Lung microvascular endothelial cell (primary cell): ENCODE results near the gene SLMAP. TPM values are rescaled to one million over a fixed set of nuclear protein-coding genes. Genes with fewer than 3 reads are reported as not detected.

Source experiments
- DNase-seq, 2 donors: peaks; one replicate each; pipeline versions ENCODE4 v3.0.0 to v3.0.0-alpha.2; 2010; ENCODE audit warnings: low read depth in 2 of 2
- total RNA-seq: library from RNA; depleted of rRNA; stranded (reverse); fragments of >200 nt; gene quantifications from 2 replicates; pipeline ENCODE4 v1.2.1, GENCODE V29; 2014

Gene SLMAP
- total RNA-seq, 1 donor from 2014 or later, result 27.6 TPM

- DNase-seq, result no peak
Observed at GRCh38 chr3:57935539-57935938, 179.4 kb downstream of the SLMAP start.

- DNase-seq, result no peak
Observed at GRCh38 chr3:57937092-57937491, 181.0 kb downstream of the SLMAP start.

- DNase-seq, result no peak
Observed at GRCh38 chr3:57939775-57940174, 183.7 kb downstream of the SLMAP start.

- DNase-seq, result no peak
Observed at GRCh38 chr3:57942388-57942787, 186.3 kb downstream of the SLMAP start.

- no peak for DNase-seq
Observed at GRCh38 chr3:57942872-57943283, 186.8 kb downstream of the SLMAP start.

- peak in 1 of 2 donors; percentile 16 for DNase-seq
Observed at GRCh38 chr3:57943525-57944495, 187.7 kb downstream of the SLMAP start.

- no peak for DNase-seq
Observed at GRCh38 chr3:57946970-57947381, 190.9 kb downstream of the SLMAP start.

DNA sequence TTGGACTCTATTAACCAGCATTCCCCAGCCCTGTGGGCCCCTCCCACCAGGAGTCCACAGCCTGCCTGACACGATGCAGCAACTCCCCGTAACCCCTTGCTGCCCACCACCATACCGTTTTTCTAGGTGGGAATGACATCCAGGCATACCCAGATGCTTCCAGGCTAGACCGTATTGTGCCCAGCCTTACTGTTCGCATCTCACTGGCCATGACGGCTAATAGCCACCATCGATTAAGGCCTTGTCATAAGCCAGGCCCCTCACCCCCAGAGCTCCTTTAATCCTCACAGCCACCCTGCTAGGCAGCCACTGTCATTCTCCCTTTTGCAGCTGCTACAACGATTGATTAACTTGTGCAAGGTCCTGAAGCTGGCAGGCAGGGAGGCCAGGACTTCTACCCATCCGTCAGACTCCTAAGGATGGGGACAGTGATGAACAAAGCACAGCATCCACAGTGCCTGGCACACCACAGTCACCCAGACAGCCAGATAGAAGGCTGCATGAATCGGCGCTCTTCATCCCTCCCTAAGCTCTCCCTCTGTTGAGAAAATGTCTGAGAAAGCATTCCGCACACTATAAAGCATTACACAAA is 192.1 kb downstream of the SLMAP start:
- no peak for DNase-seq

- no peak for DNase-seq
Observed at GRCh38 chr3:57948781-57949242, 192.7 kb downstream of the SLMAP start.

- DNase-seq, result no peak
Observed at GRCh38 chr3:57949344-57949743, 193.2 kb downstream of the SLMAP start.

DNA sequence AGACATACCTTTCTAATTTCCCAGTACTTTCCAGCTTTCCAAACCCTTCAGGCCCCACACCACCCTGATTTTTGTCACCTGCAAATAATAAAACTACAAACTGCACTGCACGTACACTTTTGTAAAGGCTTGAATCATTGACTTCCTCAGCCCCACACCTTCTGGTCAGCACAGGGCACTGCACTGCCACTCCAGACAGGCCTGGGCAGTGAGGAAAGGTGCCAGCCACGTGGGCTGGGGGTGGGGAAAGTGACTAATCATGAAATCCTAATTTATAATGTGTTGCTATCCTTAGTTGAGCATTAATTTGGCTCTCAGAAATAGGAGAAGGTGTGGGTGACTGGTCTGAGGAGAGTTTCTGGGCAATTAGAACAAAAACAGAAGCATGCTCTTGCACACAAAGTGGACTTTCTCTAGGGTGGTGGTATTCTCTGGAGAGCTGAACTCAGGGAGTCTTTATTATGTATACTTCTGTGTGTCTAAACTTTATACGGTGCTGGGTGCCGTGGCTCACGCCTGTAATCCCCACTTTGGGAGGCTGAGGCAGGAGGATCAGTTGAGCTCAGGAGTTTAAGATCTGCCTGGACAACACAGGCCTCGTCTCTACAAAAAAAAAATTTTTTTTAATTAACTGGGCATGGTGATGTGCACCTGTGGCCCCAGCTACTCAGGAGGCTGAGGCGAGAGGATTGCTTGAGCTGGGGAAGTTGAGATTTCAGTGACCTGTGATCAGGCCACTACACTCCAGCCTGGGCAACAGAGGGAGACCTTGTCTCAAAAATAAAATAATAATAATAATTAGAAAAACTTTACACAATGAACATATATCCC is 193.9 kb downstream of the SLMAP start:
- peak in 1 of 2 donors; percentile 52 for DNase-seq

DNA sequence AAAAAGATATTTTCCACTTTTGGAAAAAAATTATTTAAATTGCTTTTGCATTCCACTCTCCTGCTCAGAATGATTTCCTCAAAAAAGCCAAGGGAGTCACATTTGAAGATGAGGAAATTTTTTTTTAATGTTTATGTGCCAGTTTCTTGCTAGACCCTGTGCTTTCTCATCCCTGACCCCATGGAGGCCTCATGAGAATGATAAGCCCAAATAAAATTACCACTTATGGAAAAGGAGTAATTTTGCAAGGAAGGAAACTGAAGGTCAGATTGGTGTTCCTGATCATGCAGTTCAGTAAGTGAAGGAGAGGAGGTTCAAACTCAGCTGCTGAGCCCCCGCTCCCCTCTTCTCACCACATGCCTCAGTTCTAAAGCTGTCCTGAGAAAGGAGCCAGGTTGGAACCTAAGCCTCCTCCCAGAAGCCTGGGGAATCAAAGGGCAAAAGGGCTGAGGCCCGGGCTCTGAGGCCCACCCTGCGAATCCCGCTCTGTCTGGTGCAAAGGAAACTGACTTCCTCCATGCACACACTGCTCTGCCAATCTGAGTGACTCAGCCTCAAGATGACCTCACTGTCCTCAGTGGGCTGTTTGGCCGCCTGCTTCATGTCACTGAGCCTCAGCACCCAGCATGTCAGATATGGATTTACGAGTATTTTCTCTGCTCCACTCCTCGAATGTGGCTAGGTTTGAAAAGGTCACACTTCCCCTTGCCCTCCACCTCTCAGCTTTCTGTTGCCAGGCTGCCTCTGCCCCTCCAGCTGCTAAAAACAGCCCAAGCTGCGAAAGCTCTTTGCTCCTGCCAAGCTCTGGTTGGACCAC is 195.2 kb downstream of the SLMAP start:
- DNase-seq, result peak; percentile 91 to 94

DNA sequence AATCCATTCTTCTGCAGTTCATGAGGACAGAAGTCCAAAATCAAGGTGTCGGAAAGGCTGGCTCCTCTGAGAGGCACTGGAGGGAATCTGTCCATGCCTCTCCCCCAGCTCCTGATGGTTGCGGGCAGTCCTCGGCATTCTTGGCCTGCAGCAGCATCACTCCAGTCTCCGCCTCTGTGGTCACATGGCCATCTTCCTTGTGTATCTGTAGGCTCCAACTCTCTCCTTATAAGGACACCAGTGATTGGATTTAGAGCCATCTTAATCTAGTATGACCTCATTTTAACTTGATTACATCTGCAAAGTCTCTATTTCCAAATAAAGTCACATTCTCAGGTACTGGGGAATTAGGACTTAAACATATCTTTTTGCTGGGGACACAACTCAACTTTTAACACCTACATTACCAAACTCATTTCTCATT is 196.1 kb downstream of the SLMAP start:
- DNase-seq, result peak; percentile 36 to 90

GRCh38 chr3:57952651-57953050 is 196.5 kb downstream of the SLMAP start:
- DNase-seq, result no peak

GRCh38 chr3:57953576-57953975 is 197.5 kb downstream of the SLMAP start:
- DNase-seq, result no peak

- DNase-seq, result peak; percentile 51 to 55
Observed at GRCh38 chr3:57956119-57956832, 200.2 kb downstream of the SLMAP start.

GRCh38 chr3:57956833-57957174 is 200.7 kb downstream of the SLMAP start:
- no peak for DNase-seq

DNA sequence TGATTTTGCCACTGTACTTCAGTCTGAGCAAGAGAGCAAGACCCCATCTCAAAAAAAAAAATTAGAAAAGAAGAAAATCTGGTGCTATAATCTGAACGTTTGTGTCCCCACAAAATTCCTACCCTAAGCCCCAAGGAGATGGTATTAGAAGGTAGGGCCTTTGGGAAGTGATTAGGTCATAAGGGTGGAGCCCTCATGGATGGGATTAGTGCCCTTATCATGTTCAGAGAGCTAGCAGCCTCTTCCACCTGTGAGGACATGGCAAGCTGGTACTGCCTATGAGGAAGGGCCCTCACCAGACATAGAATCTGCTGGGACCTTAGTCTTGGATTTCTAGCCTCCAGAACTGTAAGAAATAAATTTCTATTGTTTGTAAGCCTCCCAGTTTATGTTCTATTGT is 201.7 kb downstream of the SLMAP start:
- no peak for DNase-seq

DNA sequence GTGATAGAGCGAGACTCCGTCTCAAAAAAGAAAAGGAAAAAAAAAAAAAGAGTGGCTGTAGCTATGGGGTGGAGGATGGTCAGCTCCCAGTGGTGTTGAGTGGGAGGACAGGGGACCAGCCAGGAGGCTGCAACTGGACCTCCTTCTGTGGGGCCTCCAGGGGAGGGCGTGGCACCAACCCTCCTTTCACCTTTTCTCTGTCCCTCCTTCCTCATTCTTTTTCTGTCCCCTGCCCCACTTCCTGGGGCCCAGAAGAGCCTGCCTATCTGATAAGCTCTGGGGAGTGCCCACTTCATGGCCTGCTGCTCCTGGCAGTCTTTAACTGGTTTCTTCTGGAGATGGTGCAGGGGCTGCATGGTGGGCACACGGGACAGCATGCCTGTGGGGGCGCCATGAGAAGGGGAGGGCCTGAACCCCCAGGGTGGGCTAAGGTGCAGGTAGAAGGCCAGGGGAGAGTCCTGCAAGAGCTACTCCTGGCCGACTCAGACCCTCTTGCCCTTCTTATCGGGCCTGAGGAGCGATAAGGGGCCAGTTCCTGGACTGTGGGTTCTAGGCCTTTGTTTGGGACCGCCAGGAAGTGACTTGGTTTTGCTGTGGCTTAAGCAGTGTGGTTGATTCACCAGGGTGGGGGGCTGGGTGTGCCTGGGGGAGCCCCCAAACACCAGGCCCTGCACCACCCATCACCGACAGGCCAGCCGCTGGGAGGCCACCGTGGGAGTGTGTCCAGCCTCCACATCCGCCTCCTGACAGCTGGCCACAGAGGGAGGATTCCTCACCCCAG is 202.7 kb downstream of the SLMAP start:
- peak in 1 of 2 donors; percentile 56 for DNase-seq
